NCI-H146 treated with DMSO at 0.1 percent for 48 hours (cell line): Measurements from ENCODE around the gene SDC3.
"Not testable (repeated sequence)": the region's sequence is repeated elsewhere in the genome, so short reads cannot be mapped to it uniquely, and the experiment has no call there.

ENCODE experiments used
- DNase-seq: peaks from one replicate; lab custom pipeline; 2025; ENCODE audit not compliant: unreplicated experiment; lab: John Stamatoyannopoulos, UW

SDC3 gene, protein sequence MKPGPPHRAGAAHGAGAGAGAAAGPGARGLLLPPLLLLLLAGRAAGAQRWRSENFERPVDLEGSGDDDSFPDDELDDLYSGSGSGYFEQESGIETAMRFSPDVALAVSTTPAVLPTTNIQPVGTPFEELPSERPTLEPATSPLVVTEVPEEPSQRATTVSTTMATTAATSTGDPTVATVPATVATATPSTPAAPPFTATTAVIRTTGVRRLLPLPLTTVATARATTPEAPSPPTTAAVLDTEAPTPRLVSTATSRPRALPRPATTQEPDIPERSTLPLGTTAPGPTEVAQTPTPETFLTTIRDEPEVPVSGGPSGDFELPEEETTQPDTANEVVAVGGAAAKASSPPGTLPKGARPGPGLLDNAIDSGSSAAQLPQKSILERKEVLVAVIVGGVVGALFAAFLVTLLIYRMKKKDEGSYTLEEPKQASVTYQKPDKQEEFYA

DNA sequence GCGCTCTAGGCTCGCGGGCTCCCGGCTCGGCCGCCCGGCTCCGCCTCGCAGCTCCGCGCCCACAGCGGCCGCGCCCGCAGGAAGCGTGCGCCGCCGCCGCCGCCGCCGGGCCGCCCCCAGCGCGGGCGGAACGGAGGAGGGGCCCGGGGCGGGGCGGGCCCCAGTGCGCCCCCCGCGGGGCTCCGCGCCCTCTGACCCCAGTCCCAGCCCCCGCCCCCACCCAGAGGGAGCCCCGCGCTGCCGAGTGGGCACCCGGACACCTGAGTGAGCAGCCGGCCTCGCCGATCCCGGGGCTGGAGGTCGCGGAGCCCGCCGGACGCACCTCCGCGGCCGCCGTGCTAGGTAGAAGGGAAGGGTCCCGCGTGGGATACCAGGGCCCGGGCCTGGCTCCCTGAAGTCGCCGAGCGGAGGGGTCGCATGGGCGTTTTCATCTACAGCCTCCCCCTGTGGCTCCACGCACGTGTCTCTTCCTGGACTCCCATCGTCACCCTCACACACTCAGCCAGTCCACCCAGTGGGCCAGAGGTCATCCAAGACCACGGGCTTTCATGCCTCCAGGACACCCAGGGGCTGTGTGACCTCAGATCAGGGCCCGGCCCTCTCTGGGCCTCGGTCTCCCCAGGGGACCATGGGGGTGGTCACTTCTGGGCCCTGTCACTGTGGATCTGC lies at the start of gene SDC3:
Gene SDC3, minus strand, starts transcription at position 63 of the 669 bp plus-strand sequence. CDS start 172 bp downstream, outside the sequence.
- DNase-seq = no peak

DNA sequence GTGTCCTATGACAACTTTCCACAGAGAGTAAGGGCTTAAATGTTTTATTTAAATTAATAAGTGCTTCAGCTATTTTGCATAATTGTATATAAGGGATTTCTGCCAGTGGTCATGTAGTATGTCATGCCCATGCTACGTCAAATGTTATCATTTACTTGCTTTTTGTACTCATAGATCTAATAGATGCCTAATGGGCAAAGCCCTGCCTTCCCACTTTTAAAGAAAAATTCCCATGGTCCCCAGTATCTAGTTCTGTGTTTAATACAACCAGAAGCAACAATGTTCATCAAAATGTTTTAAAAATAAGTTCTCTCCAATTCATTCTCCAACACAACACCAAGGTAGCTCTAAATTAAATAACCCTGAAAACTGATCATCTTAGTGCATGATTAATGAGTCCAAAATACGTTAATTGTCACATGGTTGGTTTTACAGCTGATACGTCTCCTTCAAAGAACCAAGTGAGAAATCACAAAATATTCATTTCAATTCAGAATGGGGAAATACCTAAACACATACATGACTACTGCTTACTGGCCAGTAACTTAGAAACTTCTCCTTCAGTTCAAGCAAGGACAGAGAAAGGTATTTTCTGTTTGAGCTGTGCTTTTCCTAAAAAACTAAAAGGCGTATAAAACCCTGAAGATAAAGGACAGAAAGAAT lies 49.1 kb upstream of the SDC3 start:
- DNase-seq = no peak

DNA sequence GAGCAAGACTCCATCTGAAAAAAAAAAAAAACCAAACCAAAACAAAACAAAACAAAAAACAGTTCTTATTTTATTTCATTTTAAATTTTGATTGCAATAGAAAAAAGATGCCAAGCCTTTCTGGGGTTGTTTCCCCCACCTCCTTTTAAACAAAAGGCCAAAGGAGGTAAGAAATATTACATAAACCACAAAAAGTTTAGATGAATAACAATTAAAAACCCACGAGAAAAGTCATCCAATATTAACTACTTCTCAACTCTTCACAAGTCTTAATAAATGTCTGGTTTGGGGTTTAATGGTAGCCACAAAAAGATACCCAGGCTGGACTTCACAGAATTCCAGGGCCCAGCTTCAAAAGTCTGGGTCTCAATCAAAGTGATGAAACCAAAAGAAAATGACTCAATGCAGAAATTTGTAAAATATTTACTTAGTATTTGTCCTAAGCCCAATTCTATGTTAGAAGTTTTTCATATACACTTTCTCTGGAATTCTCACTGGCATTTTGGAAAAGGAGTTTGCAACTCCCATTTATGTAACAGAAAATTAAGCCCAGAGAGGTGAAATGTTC lies 47.0 kb upstream of the SDC3 start:
- no peak for DNase-seq

DNA sequence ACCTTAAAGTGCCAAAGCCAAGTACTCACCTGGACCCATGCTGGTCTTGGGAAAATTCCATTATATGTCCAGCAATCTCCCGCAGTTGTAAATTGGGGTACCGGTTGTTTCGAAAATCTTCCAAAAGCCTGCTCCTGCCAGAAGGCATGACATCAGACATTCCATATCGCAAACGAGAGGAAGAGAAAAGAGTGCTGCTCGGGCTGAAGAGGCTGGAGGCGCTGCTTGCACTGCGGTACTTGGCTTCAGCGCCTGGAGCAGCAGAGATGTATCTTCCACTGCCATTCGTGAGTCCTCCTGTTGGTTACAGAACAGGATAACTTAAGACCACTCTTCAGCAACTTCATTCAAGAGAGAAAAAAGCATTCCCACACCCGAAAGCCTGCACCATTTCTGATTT lies 45.1 kb upstream of the SDC3 start:
- DNase-seq = no peak

DNA sequence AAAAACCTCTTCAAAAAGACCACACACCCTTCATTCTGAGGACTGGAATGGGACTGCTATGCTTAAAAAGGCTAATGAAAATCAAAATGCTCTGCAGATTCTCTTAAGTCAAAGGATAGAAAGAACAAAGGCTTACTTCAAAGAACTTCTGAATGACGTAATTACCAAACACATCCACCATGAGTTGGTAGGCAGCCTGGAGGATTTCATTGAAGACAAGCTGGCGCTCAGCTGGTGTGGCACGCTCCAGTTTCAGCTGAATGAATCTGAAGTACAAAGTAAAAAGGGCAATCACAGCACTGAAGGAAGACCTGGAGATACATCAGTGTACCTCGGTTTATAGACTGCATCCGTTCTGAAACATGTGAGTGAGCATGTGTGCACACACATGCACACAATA lies 43.5 kb upstream of the SDC3 start:
- DNase-seq = no peak

DNA sequence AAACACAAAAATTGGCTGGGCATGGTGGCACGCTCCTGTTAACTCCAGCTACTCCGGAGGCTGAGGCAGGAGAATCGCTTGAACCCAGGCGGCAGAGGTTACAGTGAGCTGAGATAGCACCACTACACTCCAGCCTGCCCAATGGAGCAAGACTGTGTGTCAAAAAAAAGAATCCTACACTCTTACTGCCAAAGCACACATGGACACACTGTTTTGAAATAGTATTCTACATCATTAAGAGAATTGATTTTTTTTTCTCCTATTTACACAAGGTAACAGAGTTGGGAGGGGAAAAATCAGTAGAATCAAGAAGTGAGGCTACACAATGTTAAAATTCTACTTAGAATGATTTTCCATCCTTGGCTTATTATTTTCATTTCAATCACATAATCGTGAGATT lies 42.1 kb upstream of the SDC3 start:
- DNase-seq = no peak

DNA sequence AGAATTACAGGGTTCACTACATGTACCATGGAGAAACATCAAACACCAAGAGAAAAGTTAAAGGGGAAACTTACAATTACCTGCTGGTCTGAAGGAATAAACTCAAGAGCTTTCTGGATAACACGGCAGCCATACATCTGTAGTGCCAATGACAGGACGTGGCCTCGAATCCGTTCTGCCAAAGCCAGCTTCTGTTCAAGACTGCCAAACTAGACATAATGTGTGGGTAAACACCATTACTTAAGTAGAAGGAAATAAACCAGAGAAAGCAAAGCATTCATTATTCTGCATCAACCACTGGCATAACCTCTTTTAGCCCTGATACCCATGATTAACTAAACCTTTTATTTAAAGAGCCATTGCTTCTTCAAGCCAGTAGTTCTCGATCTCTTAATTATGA lies 41.5 kb upstream of the SDC3 start:
- no peak for DNase-seq

DNA sequence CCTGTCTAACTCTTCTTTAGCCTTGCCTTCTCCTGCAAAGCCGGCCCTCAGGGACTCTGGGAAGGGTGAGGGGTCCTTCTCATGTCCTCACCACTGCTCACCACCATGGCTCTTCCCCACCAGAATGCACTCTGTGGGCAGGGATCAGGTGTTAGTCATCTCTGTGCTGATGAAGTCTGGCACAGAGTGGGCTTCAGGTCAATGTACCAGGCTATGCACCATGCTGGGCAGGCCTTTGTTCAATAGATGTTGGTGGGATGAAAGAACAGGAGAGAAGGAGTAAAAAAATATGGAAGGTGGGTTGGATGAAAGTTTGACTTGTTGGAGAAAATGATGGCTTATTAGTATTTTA lies 40.9 kb upstream of the SDC3 start:
- DNase-seq = not testable (repeated sequence)

DNA sequence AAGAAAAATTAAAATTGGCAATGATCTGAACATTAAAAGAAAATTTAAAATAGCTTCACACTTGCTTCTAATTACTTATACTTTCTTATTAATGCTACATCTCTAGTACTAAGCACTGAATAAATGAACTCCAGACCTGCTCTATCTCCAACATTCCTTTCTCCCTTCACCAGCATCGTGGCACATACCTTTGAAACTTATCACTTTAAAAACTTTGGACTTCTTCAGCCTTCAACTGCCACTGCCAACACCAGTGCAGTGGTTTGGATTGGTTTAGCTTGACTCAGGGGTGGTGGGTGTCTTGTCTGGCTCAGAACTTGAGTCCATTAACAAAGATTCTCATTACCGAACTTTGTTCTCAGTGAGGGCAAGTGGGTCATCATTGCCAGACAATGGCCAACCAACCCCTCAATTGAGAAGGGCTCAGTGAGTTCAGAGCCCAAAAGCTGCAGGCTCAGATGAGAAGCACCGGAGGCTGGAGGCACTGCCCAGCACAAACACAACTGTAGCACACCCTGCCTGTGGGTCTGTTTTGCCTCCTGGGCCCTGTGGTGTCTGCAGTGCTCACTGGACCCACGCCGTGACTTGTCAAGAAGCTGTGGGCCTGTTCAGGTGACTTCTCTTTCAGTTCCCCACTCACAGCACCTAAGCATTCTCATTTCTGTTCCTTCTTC lies 40.4 kb upstream of the SDC3 start:
- DNase-seq = not testable (repeated sequence)

DNA sequence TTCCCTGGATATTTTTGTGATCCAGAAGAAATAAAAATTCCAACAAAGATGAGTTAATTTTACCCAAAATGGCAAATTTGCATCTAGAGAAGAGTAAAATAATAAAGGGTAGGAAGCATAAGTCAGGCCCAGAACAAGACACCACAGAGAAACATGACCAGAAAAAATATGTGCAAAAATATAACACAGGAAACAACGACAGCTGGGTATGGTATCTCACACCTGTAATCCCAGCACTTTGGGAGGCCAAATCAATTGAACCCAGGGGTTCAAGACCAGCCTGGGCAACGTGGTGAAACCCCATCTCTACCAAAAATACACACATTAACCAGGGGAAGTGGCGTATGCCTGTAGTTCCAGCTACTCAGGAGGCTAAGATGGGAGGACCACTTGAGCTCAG lies 39.7 kb upstream of the SDC3 start:
- no peak for DNase-seq

DNA sequence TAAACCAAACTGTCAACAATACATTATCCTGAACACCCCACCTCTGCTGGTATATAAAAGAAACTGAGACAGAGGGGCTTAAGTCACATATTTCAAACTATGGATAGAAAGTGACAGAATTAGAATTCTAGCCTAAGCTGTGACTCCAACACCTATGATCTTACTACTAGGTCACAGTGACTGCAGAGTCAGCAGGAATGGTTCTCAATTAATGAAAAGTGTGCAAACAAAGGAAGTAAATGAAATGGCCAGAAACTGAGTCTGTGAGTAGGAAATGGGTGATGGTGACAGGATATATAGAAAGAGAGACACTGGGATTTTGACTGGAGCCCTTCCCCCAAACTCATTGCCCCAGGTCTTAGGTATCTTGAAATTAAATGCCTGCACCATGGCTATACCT lies 38.7 kb upstream of the SDC3 start:
- no peak for DNase-seq

DNA sequence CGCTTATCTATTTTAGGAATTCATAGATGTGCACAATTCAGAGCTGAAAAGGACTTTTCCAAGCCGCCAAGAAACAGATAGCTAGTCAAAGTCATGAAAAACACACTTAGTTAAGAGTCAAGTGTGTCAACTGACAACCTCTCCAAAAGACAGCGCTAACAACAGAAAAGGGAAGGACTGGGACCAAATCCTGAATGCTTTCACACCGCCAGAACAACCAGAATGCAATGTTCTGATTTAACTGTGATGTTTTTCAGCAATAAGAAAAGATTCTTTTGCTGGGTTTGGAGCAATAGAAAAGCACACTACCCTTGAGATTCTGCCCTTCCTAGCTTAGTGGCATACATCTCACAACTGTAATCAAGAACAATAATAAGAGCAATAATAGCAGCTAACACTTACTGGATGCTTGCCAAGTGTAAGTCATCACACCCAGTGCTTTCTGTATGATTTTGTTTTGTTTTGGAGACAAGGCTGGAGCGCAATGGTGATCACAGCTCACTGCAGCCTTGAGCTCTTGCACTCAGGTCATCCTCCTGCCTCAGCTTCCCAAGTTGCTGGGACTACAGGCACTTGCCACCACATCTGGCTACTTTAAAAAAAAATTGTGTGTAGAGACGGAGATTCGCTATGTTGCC lies 33.9 kb upstream of the SDC3 start:
- no peak for DNase-seq

DNA sequence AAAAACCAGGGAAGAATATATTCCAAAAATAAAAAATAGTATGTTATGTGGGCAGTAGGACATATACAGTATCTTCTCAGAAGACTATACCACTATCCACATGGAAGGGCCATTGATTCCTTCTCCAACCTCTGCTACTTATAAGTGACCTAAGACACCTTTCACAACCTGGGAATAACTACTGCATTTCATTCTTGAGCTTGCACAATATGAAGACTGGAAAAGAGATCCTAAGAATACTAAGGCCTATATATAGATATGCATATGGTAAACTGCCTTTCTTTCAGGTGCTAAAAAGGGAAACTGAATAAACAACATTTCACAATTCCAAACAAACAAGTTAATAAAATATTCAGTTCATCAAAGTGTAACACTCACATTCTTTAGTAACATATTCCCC lies 32.0 kb upstream of the SDC3 start:
- no peak for DNase-seq

DNA sequence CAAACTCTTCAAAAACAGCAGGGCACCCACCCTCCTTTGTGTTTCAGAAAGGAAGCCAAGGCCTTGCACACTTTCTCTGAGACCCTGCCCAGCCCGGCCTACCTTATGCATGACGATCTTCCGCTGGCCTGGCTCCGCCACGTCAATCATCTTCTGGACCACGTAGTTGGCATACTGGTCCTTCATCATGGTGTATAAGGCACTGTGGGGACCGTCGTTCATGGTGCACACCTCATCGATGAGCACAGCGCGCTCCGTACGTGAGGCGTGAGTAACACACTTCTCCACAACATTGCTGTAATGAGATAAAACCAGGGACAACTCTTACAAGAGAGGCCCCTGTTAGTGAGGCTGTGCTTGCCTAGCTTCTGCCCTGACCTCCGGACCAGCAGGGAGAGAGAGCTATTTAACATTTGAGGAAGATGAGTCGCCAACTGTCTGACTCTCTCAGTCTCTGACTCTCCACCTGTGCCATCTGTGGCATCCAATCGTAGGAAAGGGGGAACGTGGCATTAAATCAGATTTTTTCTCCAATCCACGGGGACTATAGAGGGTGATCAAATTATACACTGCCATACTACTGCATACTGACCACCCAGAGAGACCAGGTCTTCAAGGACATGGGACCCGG lies 28.1 kb upstream of the SDC3 start:
- no peak for DNase-seq

DNA sequence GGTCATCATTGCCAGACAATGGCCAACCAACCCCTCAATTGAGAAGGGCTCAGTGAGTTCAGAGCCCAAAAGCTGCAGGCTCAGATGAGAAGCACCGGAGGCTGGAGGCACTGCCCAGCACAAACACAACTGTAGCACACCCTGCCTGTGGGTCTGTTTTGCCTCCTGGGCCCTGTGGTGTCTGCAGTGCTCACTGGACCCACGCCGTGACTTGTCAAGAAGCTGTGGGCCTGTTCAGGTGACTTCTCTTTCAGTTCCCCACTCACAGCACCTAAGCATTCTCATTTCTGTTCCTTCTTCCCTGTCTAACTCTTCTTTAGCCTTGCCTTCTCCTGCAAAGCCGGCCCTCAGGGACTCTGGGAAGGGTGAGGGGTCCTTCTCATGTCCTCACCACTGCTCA lies 27.2 kb upstream of the SDC3 start:
- DNase-seq = not testable (repeated sequence)

DNA sequence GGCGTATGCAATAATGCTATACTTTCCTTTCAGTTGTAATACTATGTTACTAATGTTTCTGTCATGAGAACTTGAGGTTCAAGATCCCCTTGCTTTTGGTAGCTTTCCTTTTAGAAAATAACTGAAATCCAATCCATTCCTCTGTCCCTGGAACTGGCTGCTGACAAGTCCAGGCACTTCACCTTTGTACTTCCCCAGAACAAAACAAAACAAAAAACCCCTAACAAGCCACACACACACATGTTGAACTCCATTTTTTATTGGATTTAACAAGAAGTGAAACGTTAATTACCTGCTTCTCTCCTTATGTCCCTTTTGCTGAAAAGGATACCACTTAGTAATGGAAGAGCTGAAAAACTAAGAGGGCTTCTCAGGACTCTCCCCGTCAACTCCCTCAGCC lies 26.1 kb upstream of the SDC3 start:
- no peak for DNase-seq

DNA sequence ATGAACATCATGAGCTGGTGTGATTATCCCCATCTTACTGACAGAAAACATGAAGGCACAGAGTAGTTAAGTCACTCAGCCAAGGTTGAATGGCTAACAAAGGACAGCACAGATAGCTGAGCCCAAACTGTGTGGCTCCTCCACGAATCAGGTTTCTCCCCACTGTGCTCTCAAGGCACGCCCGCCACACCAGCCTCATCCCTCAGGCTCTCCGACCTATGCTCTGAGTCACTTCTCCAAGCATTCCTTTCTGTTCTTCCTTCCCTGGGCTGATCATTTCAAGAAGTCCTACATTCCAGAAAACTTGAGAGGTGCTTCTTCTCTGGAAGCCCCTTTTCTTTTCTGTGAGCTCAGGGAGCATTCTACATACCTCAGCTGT lies 25.3 kb upstream of the SDC3 start:
- no peak for DNase-seq

DNA sequence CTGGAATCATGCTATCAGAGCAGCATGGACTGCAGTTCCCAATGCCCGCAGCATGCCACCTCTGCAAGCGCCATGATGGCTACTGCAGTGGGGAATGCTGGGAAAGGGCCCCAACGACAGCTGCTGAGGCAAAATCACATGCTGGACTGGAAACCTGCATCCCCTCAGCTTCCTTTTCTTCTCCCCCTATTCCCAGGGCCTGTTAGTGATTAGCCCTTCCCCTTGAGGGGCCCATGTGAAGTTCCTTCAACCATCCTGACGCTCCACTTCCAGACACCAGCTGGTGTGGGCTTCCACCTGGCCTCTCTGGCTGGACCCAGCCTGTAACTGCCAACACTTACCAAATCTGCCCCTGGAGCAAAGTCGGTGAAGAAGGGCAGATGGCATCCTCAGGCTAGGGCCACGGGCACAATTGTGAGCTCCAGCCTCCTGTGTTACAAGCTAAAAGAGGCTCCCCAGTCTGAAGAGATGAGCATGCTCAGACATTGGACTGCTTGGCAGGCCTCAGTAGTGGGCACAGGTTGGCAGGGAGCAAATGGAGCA lies 22.1 kb upstream of the SDC3 start:
- DNase-seq = no peak

DNA sequence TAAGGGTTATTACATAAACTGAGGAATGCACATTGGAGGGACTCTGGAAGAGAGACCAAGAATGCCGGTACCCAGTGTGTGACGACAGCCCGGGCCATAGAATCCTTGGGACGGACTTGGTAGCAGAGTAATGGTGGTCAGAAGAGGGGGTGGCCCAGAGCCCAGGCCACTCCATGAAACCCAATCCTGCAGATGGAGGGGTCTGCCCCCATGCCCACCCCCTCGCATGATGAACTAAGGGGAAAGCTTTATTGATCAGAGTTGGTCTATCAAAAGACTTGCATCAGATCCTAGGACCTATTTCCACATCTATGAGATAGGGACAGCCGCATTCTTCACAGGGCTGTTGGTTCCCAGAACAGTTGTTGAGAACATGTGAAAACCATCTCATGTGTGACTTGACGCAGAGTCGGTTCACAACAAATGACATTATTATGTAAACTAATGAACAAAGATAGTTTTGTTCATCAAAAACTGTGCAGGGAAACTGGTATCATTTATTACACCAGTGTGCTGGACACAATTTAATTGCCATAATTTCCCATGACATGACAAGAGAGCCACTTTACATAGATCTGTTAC lies 21.5 kb upstream of the SDC3 start:
- no peak for DNase-seq
